GM20431 (cell line): ENCODE results near the gene SRM.

Source experiments
- in situ Hi-C: fragments of 300-500 bp; cut with MseI, MboI; formaldehyde crosslinking; loops from one replicate; pipeline ENCODE4 v1.15.0; 2020; ENCODE audit warnings: low sequenced_read_pairs; ENCODE audit not compliant: unreplicated experiment

SRM gene

GRCh38 chr1:11046625-11047365, 13.0 kb downstream of the SRM start, which contains the start of gene MASP2:
TSS of gene MASP2 (minus strand) at chr1:11047239. CDS start at chr1:11047207, 32 bp downstream.
- in situ Hi-C loops, result loop anchor here (25.0 kb wide), 1 partner anchor 591 kb away; no protein-coding TSS in a partner anchor

GRCh38 chr1:11046270-11046566, 13.6 kb downstream of the SRM start:
- in situ Hi-C loops, result loop anchor here (25.0 kb wide), 1 partner anchor 591 kb away; no protein-coding TSS in a partner anchor

GRCh38 chr1:11045428-11046269, 14.2 kb downstream of the SRM start:
- in situ Hi-C loops, result loop anchor here (25.0 kb wide), 1 partner anchor 592 kb away; no protein-coding TSS in a partner anchor

GRCh38 chr1:11044849-11045427, 14.9 kb downstream of the SRM start:
- in situ Hi-C loops, result loop anchor here (25.0 kb wide), 1 partner anchor 592 kb away; no protein-coding TSS in a partner anchor

GRCh38 chr1:11044086-11044848, 15.6 kb downstream of the SRM start:
- in situ Hi-C loops, result loop anchor here (25.0 kb wide), 1 partner anchor 593 kb away; no protein-coding TSS in a partner anchor

- in situ Hi-C loops, result loop anchor here (25.0 kb wide), 1 partner anchor 594 kb away; no protein-coding TSS in a partner anchor
These were observed 16.6 kb downstream of the SRM start for GRCh38 chr1:11042995-11043874.

- in situ Hi-C loops, result loop anchor here (25.0 kb wide), 1 partner anchor 595 kb away; no protein-coding TSS in a partner anchor
These were observed 17.8 kb downstream of the SRM start for GRCh38 chr1:11042065-11042464.

GRCh38 chr1:11041048-11041447, 18.8 kb downstream of the SRM start:
- in situ Hi-C loops, result loop anchor here (25.0 kb wide), 1 partner anchor 596 kb away; no protein-coding TSS in a partner anchor

GRCh38 chr1:11040105-11040429, 19.8 kb downstream of the SRM start:
- in situ Hi-C loops, result loop anchor here (25.0 kb wide), 1 partner anchor 597 kb away; no protein-coding TSS in a partner anchor

- in situ Hi-C loops, result loop anchor here (25.0 kb wide), 1 partner anchor 598 kb away; no protein-coding TSS in a partner anchor
These were observed 20.3 kb downstream of the SRM start for GRCh38 chr1:11039351-11040104.

GRCh38 chr1:11037740-11038182, 22.1 kb downstream of the SRM start:
- in situ Hi-C loops, result loop anchor here (25.0 kb wide), 1 partner anchor 600 kb away; no protein-coding TSS in a partner anchor

- in situ Hi-C loops, result loop anchor here (25.0 kb wide), 1 partner anchor 600 kb away; no protein-coding TSS in a partner anchor
These were observed 22.6 kb downstream of the SRM start for GRCh38 chr1:11037019-11037739.

GRCh38 chr1:11031624-11032262, 28.1 kb downstream of the SRM start:
- in situ Hi-C loops, result loop anchor here (25.0 kb wide), 1 partner anchor 606 kb away; no protein-coding TSS in a partner anchor

- in situ Hi-C loops, result loop anchor here (25.0 kb wide), 1 partner anchor 606 kb away; no protein-coding TSS in a partner anchor
These were observed 29.0 kb downstream of the SRM start for GRCh38 chr1:11030865-11031264.

- in situ Hi-C loops, result loop anchor here (25.0 kb wide), 1 partner anchor 609 kb away; no protein-coding TSS in a partner anchor
These were observed 31.8 kb downstream of the SRM start for GRCh38 chr1:11028018-11028417.

GRCh38 chr1:11027316-11027715, 32.5 kb downstream of the SRM start:
- in situ Hi-C loops, result loop anchor here (25.0 kb wide), 1 partner anchor 610 kb away; no protein-coding TSS in a partner anchor
